Embryonic facial prominence (tissue), 1 donor: ENCODE results near the gene LCLAT1.
"Not testable (repeated sequence)": the region's sequence is repeated elsewhere in the genome, so short reads cannot be mapped to it uniquely, and the experiment has no call there.

Experiments
- DNase-seq: peaks from one replicate; pipeline ENCODE4 v3.0.0-alpha.2; 2016; ENCODE audit errors: extremely low spot score

Gene LCLAT1

DNA sequence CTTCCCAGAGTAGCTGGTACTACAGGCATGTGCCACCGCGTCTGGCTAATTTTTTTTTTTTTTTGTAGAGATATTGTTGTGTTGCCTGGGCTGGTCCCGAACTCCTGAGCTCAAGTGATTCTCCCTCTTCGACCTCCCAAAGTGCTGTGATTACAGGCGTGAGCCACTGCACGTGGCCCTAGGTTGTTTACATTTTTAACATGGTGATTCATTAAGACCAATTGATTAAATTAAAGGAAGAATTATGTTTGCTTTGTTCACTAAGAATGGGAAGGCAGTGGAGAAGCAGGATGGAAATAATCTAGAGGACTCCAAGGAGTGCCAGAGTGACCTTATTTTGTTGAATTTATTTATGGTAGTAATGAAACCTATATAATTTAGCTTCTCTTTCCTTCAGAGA, 7.5 kb downstream of the LCLAT1 start:
- DNase-seq, result no peak

- no peak for DNase-seq
These were observed 8.2 kb downstream of the LCLAT1 start for GRCh38 chr2:30455114-30455738.

- DNase-seq, result no peak
These were observed 9.1 kb downstream of the LCLAT1 start for GRCh38 chr2:30456106-30456505.

GRCh38 chr2:30456579-30456978, 9.5 kb downstream of the LCLAT1 start:
- DNase-seq, result no peak

DNA sequence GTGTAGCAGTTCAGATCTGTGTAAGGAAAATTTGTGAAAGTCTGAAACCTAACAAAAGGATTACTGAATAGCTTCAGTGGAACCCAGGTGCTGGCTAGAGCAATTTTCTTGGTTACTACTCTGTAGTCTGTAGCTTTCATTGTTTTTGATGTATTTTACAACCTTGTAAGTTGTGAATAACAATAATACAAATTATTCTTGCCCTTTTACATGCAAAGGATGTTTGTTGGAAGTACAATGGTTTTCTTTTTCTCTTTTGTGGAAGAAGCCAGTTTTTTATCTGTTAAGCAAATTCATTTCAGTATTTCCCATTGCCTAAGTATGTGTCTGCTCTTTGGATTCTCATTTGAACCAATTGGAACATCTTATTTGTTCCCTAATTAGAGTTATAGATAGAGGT, 10.2 kb downstream of the LCLAT1 start:
- no peak for DNase-seq

- no peak for DNase-seq
These were observed 12.1 kb downstream of the LCLAT1 start for GRCh38 chr2:30459140-30459539.

DNA sequence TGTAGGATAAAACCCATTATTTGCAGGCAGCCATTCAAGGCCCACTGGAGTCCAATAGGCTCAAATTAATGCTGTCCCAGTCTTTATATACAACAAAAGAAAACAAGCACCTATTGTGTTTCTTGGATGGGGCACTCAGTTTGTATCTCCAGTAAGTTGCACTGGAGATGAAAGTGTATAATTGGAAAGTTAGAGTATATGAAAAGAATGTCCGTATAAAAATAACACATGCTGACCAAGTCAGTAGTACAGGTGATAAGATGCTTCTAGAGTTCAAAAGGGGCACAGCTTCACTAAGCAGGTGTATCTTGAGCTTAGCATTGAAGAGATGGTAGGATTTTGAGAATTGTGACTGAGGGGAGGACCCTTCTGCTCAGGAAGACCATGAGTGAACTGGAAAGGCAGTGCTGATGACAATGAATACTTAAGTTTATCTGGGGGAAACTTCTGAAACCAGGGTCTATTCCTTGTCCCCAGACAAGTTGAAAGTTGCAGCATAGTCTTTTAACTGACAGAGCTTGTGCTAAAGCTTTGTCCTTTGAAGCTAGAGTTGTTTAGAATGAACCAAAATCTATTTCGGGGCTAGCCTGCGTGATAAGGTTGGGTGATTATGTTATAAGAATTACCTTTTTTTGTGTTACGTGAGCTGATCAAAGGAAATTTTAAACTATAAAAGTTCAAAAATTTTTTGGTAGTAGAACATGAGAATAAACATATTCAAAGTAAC, 15.2 kb downstream of the LCLAT1 start:
- DNase-seq, result no peak

DNA sequence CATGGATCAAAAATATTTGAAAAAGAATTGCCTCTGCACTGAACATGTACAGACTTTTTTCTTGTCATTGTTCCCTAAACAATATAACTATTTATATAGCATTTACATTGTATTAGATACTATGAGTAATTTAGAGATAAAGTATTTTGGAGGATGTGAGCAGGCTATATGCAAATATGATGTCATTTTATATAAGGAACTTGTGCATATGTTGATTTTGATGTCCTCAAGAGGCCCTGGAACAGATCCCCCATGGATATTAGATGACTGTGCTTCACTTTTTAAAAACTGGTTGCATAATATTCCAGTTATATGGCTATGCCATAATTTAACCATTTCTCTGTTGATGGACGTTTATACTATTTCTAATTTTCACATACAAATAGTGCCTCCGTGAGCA, 16.5 kb downstream of the LCLAT1 start:
- no peak for DNase-seq

DNA sequence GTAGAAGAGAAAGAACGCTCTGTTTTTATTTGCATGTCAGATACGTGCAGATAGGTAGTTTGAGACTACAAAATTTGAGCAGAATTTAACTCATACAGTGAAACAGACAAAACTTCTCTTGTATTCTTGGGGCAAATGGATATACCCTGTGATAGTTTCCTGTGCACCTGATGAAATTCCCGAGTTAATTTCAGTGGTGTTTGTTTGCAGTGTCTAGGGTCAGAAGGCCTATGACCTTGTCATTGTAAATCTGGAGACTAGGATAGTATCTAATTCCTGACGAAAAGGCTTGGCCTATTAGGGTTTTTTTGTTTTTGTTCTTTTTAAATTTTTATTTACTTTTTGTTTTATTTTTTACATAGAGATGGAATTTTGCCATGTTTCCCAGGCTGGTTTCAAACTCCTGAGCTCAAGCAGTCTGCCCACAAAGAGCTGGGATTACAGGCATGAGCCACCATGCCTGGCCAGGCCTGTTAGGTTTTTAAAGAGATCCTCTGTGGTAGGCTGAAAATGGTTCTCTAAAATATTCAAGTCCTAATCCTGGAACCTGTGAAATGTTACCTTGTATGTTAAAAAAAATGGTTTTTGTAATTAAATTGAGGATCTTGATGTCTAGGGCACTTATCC, 17.6 kb downstream of the LCLAT1 start:
- no peak for DNase-seq

DNA sequence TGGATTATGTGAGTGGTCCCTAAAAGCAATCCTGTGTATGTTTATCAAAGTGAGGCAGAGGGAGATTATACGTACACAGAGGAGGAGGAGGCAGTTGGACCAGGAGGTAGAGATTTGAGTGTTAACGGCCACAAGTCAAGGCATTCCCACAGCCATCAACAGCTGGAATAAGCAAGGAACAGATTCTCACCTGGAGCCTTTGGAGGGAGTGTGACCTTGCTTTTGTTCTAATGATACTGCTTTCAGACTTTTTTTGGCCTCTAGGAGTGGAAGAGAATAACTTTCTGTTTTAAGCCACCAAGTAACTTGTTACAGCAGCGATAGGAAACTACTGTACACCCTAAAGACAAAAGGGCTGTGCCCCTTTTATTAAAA, 18.1 kb downstream of the LCLAT1 start:
- no peak for DNase-seq

DNA sequence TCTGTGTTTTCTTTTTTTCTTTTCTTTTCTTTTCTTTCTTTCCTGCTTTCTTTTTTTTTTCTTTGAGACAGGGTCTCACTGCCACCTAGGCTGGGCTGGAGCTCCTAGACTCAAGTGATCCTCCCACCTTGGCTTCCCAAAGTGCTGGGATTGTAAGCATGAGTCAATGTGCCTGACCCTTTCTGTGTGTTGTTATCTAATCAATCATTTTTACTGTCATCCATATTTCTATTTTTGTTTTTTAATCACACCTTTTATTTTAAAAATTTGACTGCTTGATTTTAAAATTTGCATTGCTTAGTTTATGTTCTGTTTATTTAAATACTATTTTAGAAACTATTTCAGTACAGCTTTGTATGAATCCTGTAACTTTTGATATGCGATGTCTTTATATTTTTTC, 19.2 kb downstream of the LCLAT1 start:
- no peak for DNase-seq

- DNase-seq, result not testable (repeated sequence)
These were observed 20.2 kb downstream of the LCLAT1 start for GRCh38 chr2:30467062-30467826.

DNA sequence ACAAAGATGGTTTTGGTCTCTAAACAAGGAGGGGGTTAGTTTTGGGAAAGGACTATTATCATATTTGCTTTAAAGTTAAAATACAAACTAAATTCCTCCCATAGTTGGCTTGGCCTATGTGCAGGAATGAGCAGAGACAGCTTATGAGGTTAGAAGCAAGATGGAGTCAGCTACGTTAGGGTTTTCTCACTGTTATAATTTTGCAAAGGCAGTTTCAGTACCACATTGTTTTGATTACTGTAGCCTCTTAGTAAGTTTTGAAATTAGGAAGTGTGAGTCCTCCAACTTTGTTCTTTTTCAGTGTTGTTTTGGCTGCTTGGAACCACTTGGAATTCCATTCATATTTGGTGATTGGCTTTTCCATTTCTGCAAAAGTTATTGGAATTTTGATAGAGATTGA, 23.4 kb downstream of the LCLAT1 start:
- DNase-seq, result no peak

DNA sequence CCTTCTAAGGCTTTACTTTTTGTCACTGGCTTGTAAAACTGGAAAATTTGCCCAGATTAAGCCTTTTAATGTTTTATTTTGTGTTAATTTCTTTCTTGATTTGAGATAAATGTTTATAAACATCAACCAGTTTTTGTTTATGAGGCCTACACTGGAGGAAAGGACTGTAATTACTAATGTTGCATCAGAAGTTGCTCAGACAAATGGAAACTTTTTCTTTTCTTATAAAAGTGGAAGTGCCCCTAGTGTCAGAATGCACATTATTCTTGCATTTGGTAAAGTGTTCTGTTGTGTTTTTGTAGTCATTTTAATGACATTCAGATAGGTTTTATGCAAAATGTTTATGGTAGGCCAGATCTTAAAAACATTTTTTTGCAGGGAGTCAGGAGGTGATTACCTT, 25.3 kb downstream of the LCLAT1 start:
- no peak for DNase-seq

GRCh38 chr2:30475542-30475941, 28.5 kb downstream of the LCLAT1 start:
- no peak for DNase-seq

GRCh38 chr2:30476636-30477035, 29.6 kb downstream of the LCLAT1 start:
- DNase-seq, result no peak

DNA sequence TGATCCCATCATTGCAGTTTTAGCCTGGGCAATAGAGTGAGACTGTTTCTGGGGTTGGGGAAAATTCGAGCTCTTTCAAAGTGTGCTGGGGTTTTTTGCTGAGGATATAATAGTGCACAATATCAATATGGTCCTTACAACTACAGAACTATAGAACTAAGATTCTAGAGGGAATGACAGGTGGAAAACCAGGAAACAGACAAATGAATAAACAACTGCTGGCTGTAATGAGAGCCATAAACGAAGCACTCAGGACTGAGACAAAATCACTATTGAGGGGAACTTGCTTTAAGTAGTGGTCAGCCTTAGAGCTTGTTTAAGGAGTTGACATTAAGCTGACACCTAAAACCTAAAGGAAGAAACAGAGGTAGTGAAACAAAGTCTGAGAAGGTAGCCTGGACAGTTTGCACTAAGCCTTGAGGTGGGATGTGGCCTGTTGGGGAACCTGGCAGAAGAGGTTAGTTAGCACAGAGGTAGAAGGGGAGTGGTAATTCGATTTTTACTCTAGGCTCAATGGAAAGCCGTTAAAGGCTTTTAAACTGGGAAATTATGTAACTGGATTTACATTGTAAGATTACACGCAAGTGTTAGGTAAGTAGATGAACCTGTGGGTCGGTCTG, 33.8 kb downstream of the LCLAT1 start:
- DNase-seq, result no peak

- DNase-seq, result no peak
These were observed 34.3 kb downstream of the LCLAT1 start for GRCh38 chr2:30481323-30481800.

DNA sequence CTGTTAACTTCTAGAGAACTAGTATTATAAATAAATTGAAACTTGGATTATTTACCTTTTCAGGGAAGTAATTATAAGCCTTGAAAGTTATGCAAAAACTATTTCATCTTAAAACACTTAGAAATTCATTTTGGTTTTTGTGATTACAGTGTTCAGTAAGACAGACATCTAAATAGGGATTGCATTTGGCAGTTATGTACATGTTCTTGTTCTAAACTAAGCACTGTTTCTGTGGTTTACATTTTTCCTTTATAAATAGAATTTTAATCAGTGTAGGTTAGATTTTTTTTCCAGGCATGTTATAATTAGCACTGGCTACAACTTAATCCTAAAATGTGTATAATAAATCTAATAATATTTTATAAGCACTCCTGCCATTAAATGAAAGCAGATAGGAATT, 35.0 kb downstream of the LCLAT1 start:
- no peak for DNase-seq

DNA sequence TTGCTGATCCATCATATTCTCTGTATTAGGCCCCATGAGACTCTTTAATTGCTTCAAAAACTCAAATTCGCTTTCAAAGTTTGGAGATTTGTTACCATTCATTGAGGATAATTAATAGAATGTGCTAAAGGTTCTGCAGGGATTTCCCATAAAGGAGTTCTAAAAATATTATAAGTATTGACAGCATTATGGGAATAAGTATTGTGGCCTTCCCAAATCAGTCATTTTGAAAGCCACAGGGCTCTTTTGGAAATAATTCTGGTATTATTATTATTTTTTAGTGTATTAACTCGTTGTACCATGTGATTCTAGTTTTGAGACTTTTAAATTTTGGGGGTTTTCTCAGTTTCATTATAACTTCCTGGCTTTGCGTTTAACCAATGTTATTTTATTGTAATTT, 37.1 kb downstream of the LCLAT1 start:
- no peak for DNase-seq

DNA sequence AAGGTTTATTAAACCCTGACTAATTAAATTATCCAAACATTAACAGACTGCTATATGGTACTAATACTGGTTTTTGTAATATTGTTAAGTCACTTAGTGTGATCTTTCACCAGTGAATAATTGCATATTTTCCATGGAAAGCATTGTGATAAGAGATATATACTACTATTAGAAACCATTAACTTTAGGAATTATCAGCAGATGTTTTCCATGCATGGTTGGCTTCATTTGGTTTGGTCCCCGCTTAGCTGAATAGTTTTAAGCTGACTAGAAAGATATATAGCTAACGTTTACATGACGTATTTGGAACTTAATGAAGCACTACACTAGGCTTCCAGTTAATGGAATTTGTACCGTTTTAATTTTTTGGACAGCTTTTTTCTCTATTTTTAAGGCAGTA, 37.9 kb downstream of the LCLAT1 start:
- no peak for DNase-seq

GRCh38 chr2:30486655-30487054, 39.6 kb downstream of the LCLAT1 start:
- no peak for DNase-seq
